SK-N-SH (cell line): ENCODE measurements around the gene ZEB2. TPM values are rescaled to one million over a fixed set of nuclear protein-coding genes. Genes with fewer than 3 reads are reported as not detected.

Experiments used
- CTCF ChIA-PET: fragments of 300-600, 350-600 bp; formaldehyde crosslinking; extraction: SDS; loops from one replicate; lab custom pipeline; 2021; lab: Yijun Ruan, JAX
- POLR2A ChIA-PET: fragments of 350-600 bp; sonication (Branson Sonifier 250); formaldehyde crosslinking; extraction: SDS; loops from one replicate; lab custom pipeline; 2020; ENCODE audit warnings: antibody characterized with exemption, inconsistent platforms; lab: Yijun Ruan, JAX
- DNase-seq: peaks from one replicate; pipeline ENCODE4 v3.0.0; 2012
- H2AFZ ChIP-seq: fragments of 200-600 bp; sonication (generic); 2 replicates; pipeline ENCODE4 v1.8.1; 2016; ENCODE audit warnings: antibody characterized with exemption, mild to moderate bottlenecking, low read depth
- H3F3A ChIP-seq: fragments of 200-600 bp; sonication (generic); replicated peaks from 2 replicates; pipeline ENCODE3; 2016; ENCODE audit warnings: antibody characterized with exemption, mild to moderate bottlenecking; ENCODE audit not compliant: insufficient read depth
- H3K27ac ChIP-seq, 2 experiments: fragments of 200-500 bp in 1 of 2; fragments of 200-600 bp in 1 of 2; sonication (Bioruptor generic) in 1 of 2; sonication (generic), shearing (Covaris generic) in 1 of 2; 2 replicates each; pipeline versions ENCODE4 v1.5.1 to v1.6.1; 2014 to 2016; ENCODE audit warnings: low read depth in 2 of 2, inconsistent platforms in 1 of 2, low read length in 1 of 2, mild to moderate bottlenecking in 1 of 2, mixed read lengths in 1 of 2
- H3K27me3 ChIP-seq: fragments of 200-600 bp; sonication (generic), shearing (Covaris generic); 2 replicates; pipeline ENCODE4 v1.6.1; 2016; ENCODE audit warnings: mixed run types; ENCODE audit not compliant: insufficient read depth
- H3K36me3 ChIP-seq, 2 experiments: fragments of 200-500 bp in 1 of 2; fragments of 200-600 bp in 1 of 2; sonication (Bioruptor generic) in 1 of 2; sonication (generic) in 1 of 2; replicated peaks in 1 of 2; 2 replicates each; pipeline versions ENCODE3 to v1.5.1; 2014 to 2016; ENCODE audit warnings: low read length in 1 of 2, mild to moderate bottlenecking in 1 of 2; ENCODE audit not compliant: insufficient read depth in 2 of 2, control insufficient read depth in 1 of 2
- H3K4me1 ChIP-seq, 2 experiments: fragments of 200-500 bp in 1 of 2; fragments of 200-600 bp in 1 of 2; sonication (Bioruptor generic) in 1 of 2; sonication (generic), shearing (Covaris generic) in 1 of 2; 2 replicates each; pipeline versions ENCODE4 v1.5.1 to v1.6.1; 2014 to 2016; ENCODE audit warnings: low read depth in 1 of 2, low read length in 1 of 2, mixed run types in 1 of 2; ENCODE audit not compliant: insufficient read depth in 2 of 2, control insufficient read depth in 1 of 2
- H3K4me2 ChIP-seq: fragments of 200-600 bp; sonication (generic), shearing (Covaris generic); 2 replicates; pipeline ENCODE4 v1.6.1; 2017; ENCODE audit warnings: mixed run types
- H3K4me3 ChIP-seq, 2 experiments: fragments of 200-500 bp in 1 of 2; fragments of 200-600 bp in 1 of 2; sonication (Bioruptor generic) in 1 of 2; sonication (generic), shearing (Covaris generic) in 1 of 2; 2 replicates each; pipeline versions ENCODE4 v1.5.1 to v1.8.1; 2014 to 2016; ENCODE audit warnings: low read depth in 2 of 2, inconsistent platforms in 1 of 2, low read length in 1 of 2, mild to moderate bottlenecking in 1 of 2, mixed read lengths in 1 of 2, moderate library complexity in 1 of 2
- H3K79me2 ChIP-seq: fragments of 200-600 bp; sonication (generic); 2 replicates; pipeline ENCODE4 v1.8.1; 2017; ENCODE audit warnings: mild to moderate bottlenecking; ENCODE audit not compliant: insufficient read depth
- H3K9ac ChIP-seq: fragments of 200-600 bp; sonication (generic); 2 replicates; pipeline ENCODE4 v1.6.1; 2017; ENCODE audit warnings: mixed run types
- H3K9me2 ChIP-seq: fragments of 200-600 bp; sonication (generic); 2 replicates; pipeline ENCODE4 v1.6.1; 2017; ENCODE audit warnings: mixed run types
- H3K9me3 ChIP-seq: fragments of 200-600 bp; sonication (generic); 2 replicates; pipeline ENCODE4 v1.6.1; 2017; ENCODE audit warnings: mixed run types, mild to moderate bottlenecking, moderate library complexity
- H4K20me1 ChIP-seq: fragments of 200-600 bp; sonication (generic); 2 replicates; pipeline ENCODE4 v1.6.1; 2017; ENCODE audit warnings: mild to moderate bottlenecking, mixed run types; ENCODE audit not compliant: insufficient read depth
- CHD2 ChIP-seq: fragments of 150-350 bp; IDR thresholded peaks from 2 replicates; pipeline ENCODE4 v1.6.1; 2018; ENCODE audit warnings: low read length; ENCODE audit not compliant: partially characterized antibody
- NFIC ChIP-seq: IDR thresholded peaks from 2 replicates; pipeline ENCODE4 v1.4.0; 2012; ENCODE audit warnings: borderline replicate concordance
- RAD21 ChIP-seq: IDR thresholded peaks from 2 replicates; pipeline ENCODE4 v1.6.1; 2012; ENCODE audit warnings: mild to moderate bottlenecking, low read length
- RCOR1 ChIP-seq: fragments of 150-350 bp; IDR thresholded peaks from 2 replicates; pipeline ENCODE4 v1.6.1; 2017; ENCODE audit warnings: antibody characterized with exemption, low read length
- RFX5 ChIP-seq: IDR thresholded peaks from 2 replicates; pipeline ENCODE4 v1.6.1; 2012; ENCODE audit warnings: mild to moderate bottlenecking, improper control_type of control experiment, low read length
- SMC3 ChIP-seq: IDR thresholded peaks from 2 replicates; pipeline ENCODE4 v1.6.1; 2012; ENCODE audit warnings: low read depth, low read length, improper control_type of control experiment
- TAF1 ChIP-seq: IDR thresholded peaks from 2 replicates; pipeline ENCODE4 v1.6.1; 2012; ENCODE audit warnings: low read depth, mild to moderate bottlenecking, low read length, moderate library complexity, borderline replicate concordance
- TEAD4 ChIP-seq: IDR thresholded peaks from 2 replicates; pipeline ENCODE4 v1.4.0; 2012; ENCODE audit warnings: mild to moderate bottlenecking, borderline replicate concordance; ENCODE audit not compliant: insufficient read depth
- YY1 ChIP-seq: IDR thresholded peaks from 2 replicates; pipeline ENCODE4 v1.4.0; 2012; ENCODE audit warnings: low read depth, mild to moderate bottlenecking
- WGBS: methylation state at CpG from one replicate; pipeline ENCODE4 v1.1.6; 2017; ENCODE audit warnings: low lambda C conversion rate; 5-methylcytosine and 5-hydroxymethylcytosine counted together
- polyA plus RNA-seq, 3 experiments: library from polyadenylated mRNA; depleted of rRNA; stranded (reverse); fragments of >200 nt; gene quantifications; 2 replicates each; pipeline ENCODE4 v1.2.3, GENCODE V29; 2012
- TF ChIP-seq, protein P1 (sequence below): fragments of 150-350 bp; IDR thresholded peaks from 2 replicates; pipeline ENCODE4 v1.6.1; 2016; ENCODE audit warnings: mild to moderate bottlenecking, low read depth, low read length
- TF ChIP-seq, protein P2 (sequence below): IDR thresholded peaks from 2 replicates; pipeline ENCODE4 v1.4.0; 2012; ENCODE audit warnings: low read depth, borderline replicate concordance
- TF ChIP-seq, protein P3 (sequence below): fragments of 150-350 bp; IDR thresholded peaks from 2 replicates; pipeline ENCODE4 v1.6.1; 2017; ENCODE audit warnings: antibody characterized with exemption, low read length, low read depth, borderline replicate concordance
- TF ChIP-seq, protein P4 (sequence below): IDR thresholded peaks from 2 replicates; pipeline ENCODE4 v1.4.0; 2012; ENCODE audit warnings: low read depth
- TF ChIP-seq, protein P5 (sequence below): IDR thresholded peaks from 2 replicates; pipeline ENCODE4 v1.6.1; 2012; ENCODE audit warnings: mild to moderate bottlenecking, low read depth, low read length, moderate library complexity

ZEB2 gene
- polyA plus RNA-seq, 1 of the 3 experiments (the other 2 are of a cell fraction), result 16.3 TPM

DNA sequence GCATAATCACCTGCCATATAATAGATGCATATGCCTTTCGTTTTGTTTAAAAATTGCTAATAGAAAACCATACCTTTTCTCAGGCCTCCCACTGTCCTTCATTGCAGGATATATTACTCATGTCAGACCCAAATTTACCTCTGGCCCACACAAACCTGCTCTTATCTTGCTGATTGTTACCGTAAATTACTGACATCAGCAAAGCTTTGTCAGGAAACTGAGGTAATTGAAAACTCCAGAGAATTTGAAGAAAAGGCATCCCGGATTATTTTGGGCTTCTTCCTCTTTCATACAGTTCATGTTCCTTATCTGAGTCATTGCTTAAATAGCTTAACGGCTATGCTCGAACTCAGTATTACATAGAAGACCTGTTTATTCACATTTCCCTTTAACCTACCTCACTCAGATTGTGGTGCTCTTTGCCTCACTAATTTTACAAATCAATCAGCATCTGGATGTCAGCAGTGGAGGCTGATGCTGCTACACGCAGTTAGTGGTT lies 145.7 kb downstream of the ZEB2 start (continued):
- TF ChIP-seq, protein P1, sequence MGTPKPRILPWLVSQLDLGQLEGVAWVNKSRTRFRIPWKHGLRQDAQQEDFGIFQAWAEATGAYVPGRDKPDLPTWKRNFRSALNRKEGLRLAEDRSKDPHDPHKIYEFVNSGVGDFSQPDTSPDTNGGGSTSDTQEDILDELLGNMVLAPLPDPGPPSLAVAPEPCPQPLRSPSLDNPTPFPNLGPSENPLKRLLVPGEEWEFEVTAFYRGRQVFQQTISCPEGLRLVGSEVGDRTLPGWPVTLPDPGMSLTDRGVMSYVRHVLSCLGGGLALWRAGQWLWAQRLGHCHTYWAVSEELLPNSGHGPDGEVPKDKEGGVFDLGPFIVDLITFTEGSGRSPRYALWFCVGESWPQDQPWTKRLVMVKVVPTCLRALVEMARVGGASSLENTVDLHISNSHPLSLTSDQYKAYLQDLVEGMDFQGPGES, result no peak
- no peak for TF ChIP-seq CHD2

DNA sequence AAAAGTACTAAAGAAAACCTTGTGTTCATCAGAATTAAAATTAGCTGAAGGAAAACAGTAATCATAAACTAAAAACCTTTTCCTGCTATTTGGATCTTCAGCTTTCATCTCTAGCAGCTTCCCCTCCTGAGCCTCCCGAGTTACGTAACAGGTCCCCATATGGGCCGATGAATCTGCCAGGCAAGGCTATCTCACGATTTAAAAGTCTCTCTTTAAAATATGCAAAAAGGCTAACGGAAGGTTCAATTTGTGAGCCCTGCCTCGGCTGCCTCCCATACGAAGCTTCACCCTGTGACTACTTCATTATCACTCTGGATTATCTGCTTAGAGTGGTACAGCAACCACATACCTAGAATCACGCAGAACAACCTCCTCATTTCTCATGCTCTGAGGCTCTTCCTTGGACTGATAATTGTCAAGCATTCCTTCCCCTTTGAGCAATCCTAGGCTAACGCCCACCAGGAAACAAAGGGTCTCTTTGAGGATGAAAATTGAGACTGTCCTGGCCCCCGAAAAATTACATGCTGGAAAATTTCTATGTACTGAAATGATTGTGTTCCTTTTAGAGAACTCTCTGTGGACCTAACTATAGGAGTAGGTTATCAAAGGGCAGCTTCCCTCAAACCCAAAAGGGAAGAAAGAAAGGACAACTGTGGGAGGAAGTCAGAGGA lies 147.4 kb downstream of the ZEB2 start:
- Histone ChIP-seq H3K9me2 (no peaks in the 10 kb centered on the region), H3K36me3 (no peaks in the 10 kb centered on the region), H3K4me2 (no peak overlapping the region), H3K4me1 (no peaks in the 10 kb centered on the region; a peak in 1 of 4 replicates), H3K9me3 (no peaks in the 10 kb centered on the region), H3K27ac (no peak overlapping the region), H3K4me3 (no peak overlapping the region), H3K9ac (no peak overlapping the region), H4K20me1 (no peaks in the 10 kb centered on the region), H3K79me2 (no peaks in the 10 kb centered on the region), H3K27me3 (no peaks in the 10 kb centered on the region), H2AFZ (no peak overlapping the region), H3F3A (no peaks in the 10 kb centered on the region)
- WGBS, result 94% methylated on average over 10 of the region's 10 CpGs
- ChIA-PET CTCF (no interaction called here), POLR2A (no interaction called here)
- no peak for DNase-seq
- TF ChIP-seq, protein P2, sequence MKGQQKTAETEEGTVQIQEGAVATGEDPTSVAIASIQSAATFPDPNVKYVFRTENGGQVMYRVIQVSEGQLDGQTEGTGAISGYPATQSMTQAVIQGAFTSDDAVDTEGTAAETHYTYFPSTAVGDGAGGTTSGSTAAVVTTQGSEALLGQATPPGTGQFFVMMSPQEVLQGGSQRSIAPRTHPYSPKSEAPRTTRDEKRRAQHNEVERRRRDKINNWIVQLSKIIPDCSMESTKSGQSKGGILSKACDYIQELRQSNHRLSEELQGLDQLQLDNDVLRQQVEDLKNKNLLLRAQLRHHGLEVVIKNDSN, result no peak
- TF ChIP-seq, protein P3, sequence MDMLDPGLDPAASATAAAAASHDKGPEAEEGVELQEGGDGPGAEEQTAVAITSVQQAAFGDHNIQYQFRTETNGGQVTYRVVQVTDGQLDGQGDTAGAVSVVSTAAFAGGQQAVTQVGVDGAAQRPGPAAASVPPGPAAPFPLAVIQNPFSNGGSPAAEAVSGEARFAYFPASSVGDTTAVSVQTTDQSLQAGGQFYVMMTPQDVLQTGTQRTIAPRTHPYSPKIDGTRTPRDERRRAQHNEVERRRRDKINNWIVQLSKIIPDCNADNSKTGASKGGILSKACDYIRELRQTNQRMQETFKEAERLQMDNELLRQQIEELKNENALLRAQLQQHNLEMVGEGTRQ, result no peak
- TF ChIP-seq RFX5, result no peak
- no peak for TF ChIP-seq TEAD4
- TF ChIP-seq, protein P4, sequence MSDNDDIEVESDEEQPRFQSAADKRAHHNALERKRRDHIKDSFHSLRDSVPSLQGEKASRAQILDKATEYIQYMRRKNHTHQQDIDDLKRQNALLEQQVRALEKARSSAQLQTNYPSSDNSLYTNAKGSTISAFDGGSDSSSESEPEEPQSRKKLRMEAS, result no peak
- TF ChIP-seq, protein P5, sequence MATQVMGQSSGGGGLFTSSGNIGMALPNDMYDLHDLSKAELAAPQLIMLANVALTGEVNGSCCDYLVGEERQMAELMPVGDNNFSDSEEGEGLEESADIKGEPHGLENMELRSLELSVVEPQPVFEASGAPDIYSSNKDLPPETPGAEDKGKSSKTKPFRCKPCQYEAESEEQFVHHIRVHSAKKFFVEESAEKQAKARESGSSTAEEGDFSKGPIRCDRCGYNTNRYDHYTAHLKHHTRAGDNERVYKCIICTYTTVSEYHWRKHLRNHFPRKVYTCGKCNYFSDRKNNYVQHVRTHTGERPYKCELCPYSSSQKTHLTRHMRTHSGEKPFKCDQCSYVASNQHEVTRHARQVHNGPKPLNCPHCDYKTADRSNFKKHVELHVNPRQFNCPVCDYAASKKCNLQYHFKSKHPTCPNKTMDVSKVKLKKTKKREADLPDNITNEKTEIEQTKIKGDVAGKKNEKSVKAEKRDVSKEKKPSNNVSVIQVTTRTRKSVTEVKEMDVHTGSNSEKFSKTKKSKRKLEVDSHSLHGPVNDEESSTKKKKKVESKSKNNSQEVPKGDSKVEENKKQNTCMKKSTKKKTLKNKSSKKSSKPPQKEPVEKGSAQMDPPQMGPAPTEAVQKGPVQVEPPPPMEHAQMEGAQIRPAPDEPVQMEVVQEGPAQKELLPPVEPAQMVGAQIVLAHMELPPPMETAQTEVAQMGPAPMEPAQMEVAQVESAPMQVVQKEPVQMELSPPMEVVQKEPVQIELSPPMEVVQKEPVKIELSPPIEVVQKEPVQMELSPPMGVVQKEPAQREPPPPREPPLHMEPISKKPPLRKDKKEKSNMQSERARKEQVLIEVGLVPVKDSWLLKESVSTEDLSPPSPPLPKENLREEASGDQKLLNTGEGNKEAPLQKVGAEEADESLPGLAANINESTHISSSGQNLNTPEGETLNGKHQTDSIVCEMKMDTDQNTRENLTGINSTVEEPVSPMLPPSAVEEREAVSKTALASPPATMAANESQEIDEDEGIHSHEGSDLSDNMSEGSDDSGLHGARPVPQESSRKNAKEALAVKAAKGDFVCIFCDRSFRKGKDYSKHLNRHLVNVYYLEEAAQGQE, result no peak
- no peak for TF ChIP-seq TAF1
- TF ChIP-seq NFIC, result no peak
- no peak for TF ChIP-seq RCOR1
- TF ChIP-seq CHD2, result no peak
- TF ChIP-seq YY1, result no peak
- TF ChIP-seq RAD21, result no peak
- TF ChIP-seq, protein P1, result no peak
- no peak for TF ChIP-seq SMC3
